Stimulated activated CD8-positive, alpha-beta memory T cell treated with anti-CD3 and anti-CD28 coated beads, Interleukin-15, amount 100 ng/mL, for 1 hour (primary cell): ENCODE data around the gene CAVIN1.
"Not testable (repeated sequence)": the region's sequence is repeated elsewhere in the genome, so short reads cannot be mapped to it uniquely, and the experiment has no call there.

ENCODE experiments used
- DNase-seq: peaks from one replicate; pipeline ENCODE4 v3.0.0-alpha.2; 2020; ENCODE audit warnings: low read depth

CAVIN1 gene

GRCh38 chr17:42405963-42406495 lies 17.0 kb downstream of the CAVIN1 start:
- DNase-seq: peak; percentile 64

GRCh38 chr17:42405076-42405475 lies 18.0 kb downstream of the CAVIN1 start:
- DNase-seq: no peak

GRCh38 chr17:42404326-42405055 lies 18.6 kb downstream of the CAVIN1 start:
- no peak for DNase-seq

GRCh38 chr17:42403150-42403549 lies 19.9 kb downstream of the CAVIN1 start:
- peak; percentile 15 for DNase-seq

GRCh38 chr17:42402117-42402516 lies 20.9 kb downstream of the CAVIN1 start:
- no peak for DNase-seq

GRCh38 chr17:42400844-42401375 lies 22.1 kb downstream of the CAVIN1 start:
- DNase-seq: not testable (repeated sequence)

GRCh38 chr17:42399948-42400843 lies 22.9 kb downstream of the CAVIN1 start:
- DNase-seq: no peak

- no peak for DNase-seq
These were observed 23.9 kb downstream of the CAVIN1 start for GRCh38 chr17:42399121-42399520.

GRCh38 chr17:42395601-42396000 lies 27.5 kb downstream of the CAVIN1 start:
- DNase-seq: not testable (repeated sequence)

- no peak for DNase-seq
These were observed 28.2 kb downstream of the CAVIN1 start for GRCh38 chr17:42394838-42395237.

- DNase-seq: no peak
These were observed 30.2 kb downstream of the CAVIN1 start for GRCh38 chr17:42392692-42393415.

- DNase-seq: not testable (repeated sequence)
These were observed 31.6 kb downstream of the CAVIN1 start for GRCh38 chr17:42391439-42391838.

GRCh38 chr17:42389899-42390298 lies 33.2 kb downstream of the CAVIN1 start:
- no peak for DNase-seq

GRCh38 chr17:42389135-42389417 lies 34.0 kb downstream of the CAVIN1 start:
- no peak for DNase-seq

GRCh38 chr17:42388381-42389134 lies 34.5 kb downstream of the CAVIN1 start, which contains the start of gene STAT3:
Gene STAT3, minus strand, starts transcription at chr17:42388442. Its CDS starts 39,926 bp downstream, at chr17:42348516.
- DNase-seq: peak; percentile 100

GRCh38 chr17:42387661-42388380 lies 35.2 kb downstream of the CAVIN1 start:
- peak; percentile 4 for DNase-seq

- no peak for DNase-seq
These were observed 36.0 kb downstream of the CAVIN1 start for GRCh38 chr17:42386777-42387657.

- DNase-seq: no peak
These were observed 41.2 kb downstream of the CAVIN1 start for GRCh38 chr17:42381898-42382297.

- DNase-seq: no peak
These were observed 42.1 kb downstream of the CAVIN1 start for GRCh38 chr17:42380935-42381334.
